Stomach (tissue), 4 donors: ENCODE results near the gene CDSN.

Experiments
- EP300 ChIP-seq: sonication (generic); formaldehyde crosslinking; IDR thresholded peaks from one replicate; pipeline ENCODE4 v1.6.1; 2017; ENCODE audit warnings: antibody characterized with exemption
- POLR2A ChIP-seq, 4 donors: fragments of 450-650 bp; IDR thresholded peaks; one replicate each; pipeline ENCODE4 v1.6.1; 2016; ENCODE audit warnings: antibody characterized with exemption in 4 of 4, control low read depth in 2 of 4, mild to moderate bottlenecking in 1 of 4, moderate library complexity in 1 of 4
- POLR2AphosphoS5 ChIP-seq, 3 donors: sonication (generic); formaldehyde crosslinking; IDR thresholded peaks; one replicate each; pipeline ENCODE4 v1.6.1; 2016; ENCODE audit warnings: antibody characterized with exemption in 3 of 3
- TF ChIP-seq, protein P1 (sequence below), 7 experiments: fragments of 450-650 bp in 4 of 7; fragments of 200-600 bp in 3 of 7; sonication (generic) in 3 of 7; IDR thresholded peaks; one replicate each; pipeline ENCODE4 v1.5.1; 2016 to 2019; ENCODE audit warnings: antibody characterized with exemption in 7 of 7, control low read depth in 2 of 7, mild to moderate bottlenecking in 1 of 7

- TF ChIP-seq, protein P1, sequence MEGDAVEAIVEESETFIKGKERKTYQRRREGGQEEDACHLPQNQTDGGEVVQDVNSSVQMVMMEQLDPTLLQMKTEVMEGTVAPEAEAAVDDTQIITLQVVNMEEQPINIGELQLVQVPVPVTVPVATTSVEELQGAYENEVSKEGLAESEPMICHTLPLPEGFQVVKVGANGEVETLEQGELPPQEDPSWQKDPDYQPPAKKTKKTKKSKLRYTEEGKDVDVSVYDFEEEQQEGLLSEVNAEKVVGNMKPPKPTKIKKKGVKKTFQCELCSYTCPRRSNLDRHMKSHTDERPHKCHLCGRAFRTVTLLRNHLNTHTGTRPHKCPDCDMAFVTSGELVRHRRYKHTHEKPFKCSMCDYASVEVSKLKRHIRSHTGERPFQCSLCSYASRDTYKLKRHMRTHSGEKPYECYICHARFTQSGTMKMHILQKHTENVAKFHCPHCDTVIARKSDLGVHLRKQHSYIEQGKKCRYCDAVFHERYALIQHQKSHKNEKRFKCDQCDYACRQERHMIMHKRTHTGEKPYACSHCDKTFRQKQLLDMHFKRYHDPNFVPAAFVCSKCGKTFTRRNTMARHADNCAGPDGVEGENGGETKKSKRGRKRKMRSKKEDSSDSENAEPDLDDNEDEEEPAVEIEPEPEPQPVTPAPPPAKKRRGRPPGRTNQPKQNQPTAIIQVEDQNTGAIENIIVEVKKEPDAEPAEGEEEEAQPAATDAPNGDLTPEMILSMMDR (IDR thresholded peaks at IDR 0.05) = no peak
- TF ChIP-seq POLR2A (IDR thresholded peaks at IDR 0.05) (no peak), EP300 (no peak), POLR2AphosphoS5 (IDR thresholded peaks at IDR 0.05) (no peak)
These were observed 2.8 kb upstream of the CDSN start for GRCh38 chr6:31122791-31123706.
